T-helper 1 cell treated with Interleukin-12 subunit alpha and Interleukin-12 subunit beta and Interleukin-4 antibody, amounts not matched to agents 30 μg/mL and 1 μg/mL, for 36 hours (primary cell): ENCODE data around the gene CPN2.

Source experiments
- H3K27ac Mint-ChIP-seq: one replicate; pipeline ENCODE4 v1.8.0; 2021; ENCODE audit warnings: mild to moderate bottlenecking, mixed read lengths
- H3K27me3 Mint-ChIP-seq: one replicate; pipeline ENCODE4 v1.8.0; 2021; ENCODE audit warnings: low read depth, mixed read lengths
- H3K36me3 Mint-ChIP-seq: one replicate; pipeline ENCODE4 v1.8.0; 2021; ENCODE audit warnings: low read depth, mixed read lengths
- H3K4me1 Mint-ChIP-seq: one replicate; pipeline ENCODE4 v1.8.0; 2021; ENCODE audit warnings: low read depth, mixed read lengths
- H3K4me3 Mint-ChIP-seq: one replicate; pipeline ENCODE4 v1.8.0; 2021; ENCODE audit warnings: mild to moderate bottlenecking, moderate library complexity, mixed read lengths
- H3K9me3 Mint-ChIP-seq: one replicate; pipeline ENCODE4 v1.8.0; 2021; ENCODE audit warnings: mixed read lengths

The CPN2 gene

GRCh38 chr3:194333212-194333980 lies 17.7 kb downstream of the CPN2 start:
- H3K36me3 Mint-ChIP-seq, result no peaks in the 10 kb centered on the region
- no peaks in the 10 kb centered on the region for H3K9me3 Mint-ChIP-seq
- H3K27me3 Mint-ChIP-seq, result peaks cover 37% of the 10 kb centered on the region
- H3K4me1 Mint-ChIP-seq, result peaks cover 8% of the 10 kb centered on the region
- H3K4me3 Mint-ChIP-seq, result peak overlapping the region; percentile 76
- no peak overlapping the region for H3K27ac Mint-ChIP-seq

GRCh38 chr3:194332858-194333211 lies 18.3 kb downstream of the CPN2 start:
- peaks cover 8% of the 10 kb centered on the region for H3K4me1 Mint-ChIP-seq
- H3K36me3 Mint-ChIP-seq, result no peaks in the 10 kb centered on the region
- no peak overlapping the region for H3K4me3 Mint-ChIP-seq
- H3K27ac Mint-ChIP-seq, result no peak overlapping the region
- no peaks in the 10 kb centered on the region for H3K9me3 Mint-ChIP-seq
- peaks cover 37% of the 10 kb centered on the region for H3K27me3 Mint-ChIP-seq

GRCh38 chr3:194330579-194330978 lies 20.5 kb downstream of the CPN2 start:
- Mint-ChIP-seq H3K27ac (no peak overlapping the region), H3K9me3 (no peaks in the 10 kb centered on the region), H3K27me3 (peaks cover 27% of the 10 kb centered on the region), H3K4me3 (no peak overlapping the region), H3K36me3 (no peaks in the 10 kb centered on the region), H3K4me1 (peaks cover 8% of the 10 kb centered on the region)

GRCh38 chr3:194330160-194330559 lies 21.0 kb downstream of the CPN2 start:
- Mint-ChIP-seq H3K4me1 (peaks cover 8% of the 10 kb centered on the region), H3K36me3 (no peaks in the 10 kb centered on the region), H3K27ac (no peak overlapping the region), H3K9me3 (no peaks in the 10 kb centered on the region), H3K27me3 (peaks cover 27% of the 10 kb centered on the region), H3K4me3 (no peak overlapping the region)

GRCh38 chr3:194329583-194329965 lies 21.6 kb downstream of the CPN2 start:
- Mint-ChIP-seq H3K9me3 (no peaks in the 10 kb centered on the region), H3K36me3 (no peaks in the 10 kb centered on the region), H3K27ac (no peak overlapping the region), H3K4me3 (no peak overlapping the region), H3K27me3 (peaks cover 27% of the 10 kb centered on the region), H3K4me1 (peaks cover 8% of the 10 kb centered on the region)

GRCh38 chr3:194328942-194329582 lies 22.1 kb downstream of the CPN2 start:
- Mint-ChIP-seq H3K4me3 (no peak overlapping the region), H3K27ac (no peak overlapping the region), H3K27me3 (peaks cover 26% of the 10 kb centered on the region), H3K9me3 (no peaks in the 10 kb centered on the region), H3K36me3 (no peaks in the 10 kb centered on the region), H3K4me1 (peaks cover 7% of the 10 kb centered on the region)

GRCh38 chr3:194328053-194328657 lies 23.0 kb downstream of the CPN2 start:
- peaks cover 8% of the 10 kb centered on the region for H3K4me1 Mint-ChIP-seq

GRCh38 chr3:194327218-194328052 lies 23.7 kb downstream of the CPN2 start:
- no peaks in the 10 kb centered on the region for H3K36me3 Mint-ChIP-seq
- H3K4me1 Mint-ChIP-seq, result peaks cover 5% of the 10 kb centered on the region

More at GRCh38 chr3:194328053-194328657, 23.0 kb downstream of the CPN2 start:
- H3K9me3 Mint-ChIP-seq, result no peaks in the 10 kb centered on the region
- H3K27ac Mint-ChIP-seq, result peak overlapping the region; percentile 61
- H3K4me3 Mint-ChIP-seq, result no peak overlapping the region
- H3K27me3 Mint-ChIP-seq, result peaks cover 28% of the 10 kb centered on the region
- H3K36me3 Mint-ChIP-seq, result no peaks in the 10 kb centered on the region

GRCh38 chr3:194326968-194327217 lies 24.2 kb downstream of the CPN2 start:
- Mint-ChIP-seq H3K27ac (no peak overlapping the region), H3K4me1 (peaks cover 6% of the 10 kb centered on the region), H3K36me3 (no peaks in the 10 kb centered on the region), H3K27me3 (peaks cover 30% of the 10 kb centered on the region), H3K9me3 (no peaks in the 10 kb centered on the region), H3K4me3 (no peak overlapping the region)

More at GRCh38 chr3:194327218-194328052, 23.7 kb downstream of the CPN2 start:
- Mint-ChIP-seq H3K27ac (no peak overlapping the region), H3K27me3 (peaks cover 27% of the 10 kb centered on the region), H3K4me3 (no peak overlapping the region), H3K9me3 (no peaks in the 10 kb centered on the region)

GRCh38 chr3:194326192-194326967 lies 24.7 kb downstream of the CPN2 start:
- no peaks in the 10 kb centered on the region for H3K36me3 Mint-ChIP-seq
- H3K4me3 Mint-ChIP-seq, result no peak overlapping the region
- H3K27ac Mint-ChIP-seq, result no peak overlapping the region
- H3K4me1 Mint-ChIP-seq, result peaks cover 6% of the 10 kb centered on the region
- H3K9me3 Mint-ChIP-seq, result no peaks in the 10 kb centered on the region
- peaks cover 25% of the 10 kb centered on the region for H3K27me3 Mint-ChIP-seq

- Mint-ChIP-seq H3K36me3 (no peaks in the 10 kb centered on the region), H3K4me3 (no peak overlapping the region)
These were observed 25.5 kb downstream of the CPN2 start for GRCh38 chr3:194325424-194326153.

GRCh38 chr3:194324823-194325327 lies 26.3 kb downstream of the CPN2 start:
- peaks cover under 1% of the 10 kb centered on the region for H3K36me3 Mint-ChIP-seq
- H3K27me3 Mint-ChIP-seq, result peaks cover 27% of the 10 kb centered on the region
- no peak overlapping the region for H3K4me3 Mint-ChIP-seq
- H3K4me1 Mint-ChIP-seq, result peaks cover 7% of the 10 kb centered on the region
- H3K9me3 Mint-ChIP-seq, result peaks cover 5% of the 10 kb centered on the region
- H3K27ac Mint-ChIP-seq, result no peak overlapping the region

More at GRCh38 chr3:194325424-194326153, 25.5 kb downstream of the CPN2 start:
- Mint-ChIP-seq H3K27ac (no peak overlapping the region), H3K4me1 (peaks cover 6% of the 10 kb centered on the region), H3K9me3 (no peaks in the 10 kb centered on the region), H3K27me3 (peaks cover 25% of the 10 kb centered on the region)
